Measurements from ENCODE around the gene KDM7A.

KDM7A gene

GRCh38 chr7:140201393-140201792, 24.6 kb upstream of the KDM7A start:
- ATAC-seq = no peak
- TF ChIP-seq ISL1 (CRISPR knock-in tag; IDR thresholded peaks at IDR 0.05) = no peak
- TF ChIP-seq ZNF70 (CRISPR knock-in tag; IDR thresholded peaks at IDR 0.05) = no peak
- TF ChIP-seq CSDC2 (CRISPR knock-in tag; IDR thresholded peaks at IDR 0.05) = no peak
- TF ChIP-seq ZNF565 (CRISPR knock-in tag; conservative IDR thresholded peaks at IDR 0.05; ENCODE audit: low read depth) = no peak
- TF ChIP-seq ZNF8 (CRISPR knock-in tag; IDR thresholded peaks at IDR 0.05) = no peak
- TF ChIP-seq, protein P1, sequence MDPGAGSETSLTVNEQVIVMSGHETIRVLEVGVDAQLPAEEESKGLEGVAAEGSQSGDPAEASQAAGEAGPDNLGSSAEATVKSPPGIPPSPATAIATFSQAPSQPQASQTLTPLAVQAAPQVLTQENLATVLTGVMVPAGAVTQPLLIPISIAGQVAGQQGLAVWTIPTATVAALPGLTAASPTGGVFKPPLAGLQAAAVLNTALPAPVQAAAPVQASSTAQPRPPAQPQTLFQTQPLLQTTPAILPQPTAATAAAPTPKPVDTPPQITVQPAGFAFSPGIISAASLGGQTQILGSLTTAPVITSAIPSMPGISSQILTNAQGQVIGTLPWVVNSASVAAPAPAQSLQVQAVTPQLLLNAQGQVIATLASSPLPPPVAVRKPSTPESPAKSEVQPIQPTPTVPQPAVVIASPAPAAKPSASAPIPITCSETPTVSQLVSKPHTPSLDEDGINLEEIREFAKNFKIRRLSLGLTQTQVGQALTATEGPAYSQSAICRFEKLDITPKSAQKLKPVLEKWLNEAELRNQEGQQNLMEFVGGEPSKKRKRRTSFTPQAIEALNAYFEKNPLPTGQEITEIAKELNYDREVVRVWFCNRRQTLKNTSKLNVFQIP (CRISPR knock-in tag; IDR thresholded peaks at IDR 0.05; ENCODE audit: borderline replicate concordance, low read depth) = no peak
- no peak for TF ChIP-seq RARB (CRISPR knock-in tag; IDR thresholded peaks at IDR 0.05)
- no peak for TF ChIP-seq OSR1 (CRISPR knock-in tag; IDR thresholded peaks at IDR 0.05)
- no peak for TF ChIP-seq BACH2 (CRISPR knock-in tag; IDR thresholded peaks at IDR 0.05; ENCODE audit: borderline replicate concordance)

GRCh38 chr7:140200061-140200989, 23.5 kb upstream of the KDM7A start:
- no peak; the same call in 2 of the 3 replicates for ATAC-seq
- TF ChIP-seq ISL1 (CRISPR knock-in tag; IDR thresholded peaks at IDR 0.05) (no peak), PATZ1 (CRISPR knock-in tag; IDR thresholded peaks at IDR 0.05; ENCODE audit: borderline replicate concordance) (no peak), TCF4 (CRISPR knock-in tag; IDR thresholded peaks at IDR 0.05; ENCODE audit: borderline replicate concordance) (no peak), TOX (CRISPR knock-in tag; IDR thresholded peaks at IDR 0.05; ENCODE audit: borderline replicate concordance) (no peak), TSHZ2 (CRISPR knock-in tag; IDR thresholded peaks at IDR 0.05) (no peak), ESRRG (CRISPR knock-in tag; IDR thresholded peaks at IDR 0.05) (no peak), BACH2 (CRISPR knock-in tag; IDR thresholded peaks at IDR 0.05; ENCODE audit: borderline replicate concordance) (no peak), OSR1 (CRISPR knock-in tag; IDR thresholded peaks at IDR 0.05) (no peak), ZNF8 (CRISPR knock-in tag; IDR thresholded peaks at IDR 0.05) (no peak), CSDC2 (CRISPR knock-in tag; IDR thresholded peaks at IDR 0.05) (no peak), GLIS3 (CRISPR knock-in tag; IDR thresholded peaks at IDR 0.05) (no peak), ARNTL (CRISPR knock-in tag; IDR thresholded peaks at IDR 0.05; ENCODE audit: borderline replicate concordance, low read depth) (no peak), ZFP30 (CRISPR knock-in tag; IDR thresholded peaks at IDR 0.05) (no peak), PPARA (CRISPR knock-in tag; IDR thresholded peaks at IDR 0.05; ENCODE audit: borderline replicate concordance) (no peak), CREB5 (CRISPR knock-in tag; IDR thresholded peaks at IDR 0.05; ENCODE audit: low read depth) (no peak), ZC3H10 (CRISPR knock-in tag; IDR thresholded peaks at IDR 0.05) (no peak), ZFP3 (CRISPR knock-in tag; IDR thresholded peaks at IDR 0.05) (no peak), ZNF70 (CRISPR knock-in tag; IDR thresholded peaks at IDR 0.05) (no peak), CSRNP3 (CRISPR knock-in tag; IDR thresholded peaks at IDR 0.05) (no peak)
- TF ChIP-seq, protein P1 (CRISPR knock-in tag; IDR thresholded peaks at IDR 0.05; ENCODE audit: borderline replicate concordance, low read depth) = no peak

Measured in SK-N-SH treated with all-trans-retinoic acid at 6 μM for 48 hours (cell line).